NCI-H1105 (cell line): Measurements from ENCODE around the gene IL37.

ENCODE experiments used
- DNase-seq: peaks from one replicate; lab custom pipeline; 2025; lab: John Stamatoyannopoulos, UW

The IL37 gene

DNA sequence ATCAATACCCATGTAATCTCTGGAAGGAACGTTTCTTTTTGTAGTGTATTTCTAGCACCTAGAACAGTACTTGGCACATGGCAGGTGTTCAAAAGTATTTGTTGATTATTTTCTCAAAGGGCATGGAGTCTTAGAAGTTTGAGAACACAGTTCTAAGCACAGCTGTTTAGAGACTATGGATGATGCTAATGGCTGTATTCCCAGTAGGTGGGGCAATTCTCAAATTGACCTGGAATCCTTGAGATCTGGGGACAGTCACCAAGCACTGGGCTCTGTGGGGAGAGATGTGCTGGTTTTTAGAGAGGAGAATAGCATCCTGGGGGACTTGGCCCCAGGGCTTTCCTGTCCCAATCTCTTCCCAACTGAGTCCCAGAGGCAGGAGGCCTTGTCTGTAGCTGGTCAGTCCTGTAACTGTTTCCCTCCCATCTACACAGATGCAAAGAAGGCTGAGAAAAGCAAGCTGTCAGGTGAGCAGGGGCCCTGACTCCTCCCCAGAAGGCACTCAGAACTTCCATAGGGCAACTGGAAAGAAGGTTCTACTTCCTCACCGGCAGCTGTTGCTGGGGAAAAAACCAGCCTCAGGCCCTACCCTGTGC, 49.4 kb downstream of the IL37 start:
- DNase-seq, result no peak

DNA sequence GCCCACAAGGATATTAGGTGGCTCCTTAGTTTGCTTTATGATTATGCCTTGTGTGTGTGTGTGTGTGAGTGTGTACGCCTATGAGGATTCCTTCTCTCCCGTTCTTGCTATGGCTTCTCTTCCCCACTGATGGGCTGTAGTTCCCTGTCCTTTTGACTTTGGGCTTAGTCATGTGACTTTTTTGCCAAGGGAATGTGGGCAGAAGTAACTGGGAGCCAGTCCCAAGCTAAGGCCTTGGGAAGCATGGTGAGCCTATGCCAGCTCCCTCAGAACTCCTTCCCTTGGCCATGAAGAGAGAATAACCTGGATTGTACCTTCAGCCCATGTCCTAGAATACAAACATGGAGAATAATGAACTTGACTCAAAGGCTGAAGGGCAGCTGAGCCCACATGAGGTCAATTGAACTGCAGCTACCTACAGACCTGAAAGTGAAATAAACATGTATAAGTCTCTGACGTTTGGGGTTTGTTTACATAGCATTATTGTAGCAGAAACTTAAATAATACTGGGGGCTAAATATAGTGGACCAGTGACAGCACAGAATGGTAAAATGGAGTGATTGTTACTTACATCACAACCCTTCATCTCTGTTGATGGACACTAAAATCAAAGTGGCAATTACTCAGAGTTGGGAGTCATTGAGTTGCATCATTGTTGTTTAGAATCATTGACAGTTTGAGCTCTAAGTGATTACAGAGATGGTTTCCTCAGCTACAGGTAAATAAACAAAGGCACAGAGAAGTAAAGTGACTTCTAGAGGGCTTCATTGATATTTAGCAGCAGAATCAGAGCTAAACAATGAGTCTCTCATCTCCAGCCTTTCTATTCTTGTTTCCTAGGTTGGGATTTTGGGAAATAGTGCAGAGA, 51.6 kb downstream of the IL37 start:
- no peak for DNase-seq

DNA sequence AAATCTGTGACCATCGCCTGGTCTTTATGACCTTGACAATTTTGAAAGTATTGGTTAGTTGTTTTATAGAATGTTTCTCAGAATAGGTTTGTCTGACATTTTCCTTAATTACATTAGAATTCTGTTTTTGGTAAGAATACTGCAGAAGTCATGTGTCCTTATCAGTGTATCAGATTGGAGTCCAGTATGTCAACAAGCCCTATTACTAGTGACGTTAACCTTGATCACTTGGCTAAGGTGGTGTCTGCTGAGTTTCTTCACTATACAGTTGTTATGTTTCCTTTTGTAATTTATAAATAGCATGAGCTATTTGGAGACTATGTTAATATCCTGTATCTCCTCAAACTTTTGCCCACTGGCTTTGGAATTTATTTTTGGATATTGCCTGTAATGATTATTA, 56.1 kb downstream of the IL37 start:
- DNase-seq, result no peak
